Loucy (cell line): Measurements from ENCODE around the gene PCGF2.
"Not testable (repeated sequence)": the region's sequence is repeated elsewhere in the genome, so short reads cannot be mapped to it uniquely, and the experiment has no call there.

Experiments used
- H2AFZ ChIP-seq: fragments of 200-600 bp; sonication (generic); 2 replicates; pipeline ENCODE4 v1.6.0; 2016; ENCODE audit warnings: antibody characterized with exemption, mild to moderate bottlenecking, low read length, moderate library complexity
- H3F3A ChIP-seq: fragments of 200-600 bp; 2 replicates; pipeline ENCODE4 v1.6.0; 2016; ENCODE audit warnings: antibody characterized with exemption, low read depth, mild to moderate bottlenecking
- H3K27me3 ChIP-seq: fragments of 200-600 bp; sonication (generic); 2 replicates; pipeline ENCODE4 v1.6.1; 2014; ENCODE audit warnings: low read length, mild to moderate bottlenecking; ENCODE audit not compliant: insufficient read depth, poor library complexity, severe bottlenecking
- H3K36me3 ChIP-seq: fragments of 200-600 bp; sonication (generic); 2 replicates; pipeline ENCODE4 v1.6.1; 2016; ENCODE audit warnings: low read length; ENCODE audit not compliant: insufficient read depth
- H3K4me1 ChIP-seq: fragments of 200-600 bp; sonication (generic); 2 replicates; pipeline ENCODE4 v1.5.1; 2014; ENCODE audit warnings: low read length, mild to moderate bottlenecking; ENCODE audit not compliant: insufficient read depth, poor library complexity, severe bottlenecking
- H3K4me2 ChIP-seq: fragments of 200-600 bp; sonication (generic); 2 replicates; pipeline ENCODE4 v1.6.0; 2014; ENCODE audit warnings: antibody characterized with exemption, low read length, low read depth, mild to moderate bottlenecking; ENCODE audit not compliant: poor library complexity, severe bottlenecking
- H3K4me3 ChIP-seq: fragments of 200-600 bp; sonication (generic); 2 replicates; pipeline ENCODE4 v1.5.1; 2014; ENCODE audit warnings: low read length, mild to moderate bottlenecking, mixed read lengths; ENCODE audit not compliant: poor library complexity, severe bottlenecking
- H3K79me2 ChIP-seq: fragments of 200-600 bp; sonication (generic); 2 replicates; pipeline ENCODE4 v1.6.1; 2014; ENCODE audit warnings: low read length; ENCODE audit not compliant: insufficient read depth
- H3K9ac ChIP-seq: fragments of 200-600 bp; sonication (generic); 2 replicates; pipeline ENCODE4 v1.6.0; 2014; ENCODE audit warnings: mild to moderate bottlenecking, low read depth, low read length, moderate library complexity; ENCODE audit not compliant: poor library complexity, severe bottlenecking
- H3K9me2 ChIP-seq: fragments of 200-600 bp; sonication (generic); replicated peaks from 2 replicates; pipeline ENCODE4 v1.6.1; 2016; ENCODE audit warnings: low read depth, low read length, mixed read lengths
- H3K9me3 ChIP-seq: fragments of 200-600 bp; sonication (generic); 2 replicates; pipeline ENCODE4 v1.6.1; 2014; ENCODE audit warnings: mild to moderate bottlenecking, antibody characterized with exemption, low read length, low read depth; ENCODE audit not compliant: insufficient read depth
- H4K20me1 ChIP-seq: fragments of 200-600 bp; sonication (generic); 2 replicates; pipeline ENCODE4 v1.6.0; 2014; ENCODE audit warnings: antibody characterized with exemption, low read length, mild to moderate bottlenecking; ENCODE audit not compliant: insufficient read depth, poor library complexity, severe bottlenecking
- EZH2phosphoT487 ChIP-seq: fragments of 200-600 bp; IDR thresholded peaks from 2 replicates; pipeline ENCODE4 v1.6.1; 2018; ENCODE audit warnings: antibody characterized with exemption, mild to moderate bottlenecking, moderate library complexity, borderline replicate concordance
- TF ChIP-seq, protein P1 (sequence below): fragments of 200-600 bp; sonication (generic); conservative IDR thresholded peaks from 2 replicates; pipeline ENCODE4 v1.5.1; 2014; ENCODE audit warnings: mild to moderate bottlenecking, antibody characterized with exemption, low read length

Gene PCGF2

DNA sequence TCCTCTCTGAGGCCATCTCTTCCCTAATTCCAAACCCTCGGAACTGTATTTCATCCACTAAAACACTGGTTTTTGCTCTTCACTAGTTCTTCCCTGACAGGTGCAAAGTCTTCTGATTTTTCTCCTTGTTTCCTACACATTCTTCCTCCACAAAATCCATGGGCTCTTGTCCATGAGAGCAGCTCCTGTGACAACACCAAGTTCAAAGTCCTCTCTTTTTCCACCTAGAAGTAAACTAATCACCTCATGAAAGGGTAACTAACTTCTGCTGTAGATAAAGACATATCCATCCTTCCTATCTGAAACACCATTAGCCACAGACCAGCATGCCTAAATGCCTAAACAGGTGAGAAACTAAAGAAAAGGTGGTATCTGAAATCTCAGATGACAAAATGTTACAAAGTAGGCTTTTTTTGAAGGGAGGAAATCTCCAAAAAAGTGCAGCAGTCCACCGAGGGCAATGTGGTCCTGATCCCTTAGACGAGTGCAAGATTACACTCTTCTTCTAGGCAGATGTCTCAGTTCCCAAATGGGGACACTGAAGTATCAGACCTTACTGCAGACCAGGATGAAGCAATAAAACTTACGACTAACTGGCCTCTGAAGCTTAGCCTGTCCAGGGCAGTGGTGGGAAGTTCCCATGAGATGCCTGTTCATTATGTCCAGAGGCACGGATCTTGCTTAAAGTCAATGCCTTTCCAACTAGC lies 48.5 kb upstream of the PCGF2 start:
- H3K9me2 ChIP-seq: no peaks in the 10 kb centered on the region
- peaks cover 68% of the 10 kb centered on the region for H3K79me2 ChIP-seq
- peaks cover 33% of the 10 kb centered on the region for H4K20me1 ChIP-seq
- TF ChIP-seq, protein P1, sequence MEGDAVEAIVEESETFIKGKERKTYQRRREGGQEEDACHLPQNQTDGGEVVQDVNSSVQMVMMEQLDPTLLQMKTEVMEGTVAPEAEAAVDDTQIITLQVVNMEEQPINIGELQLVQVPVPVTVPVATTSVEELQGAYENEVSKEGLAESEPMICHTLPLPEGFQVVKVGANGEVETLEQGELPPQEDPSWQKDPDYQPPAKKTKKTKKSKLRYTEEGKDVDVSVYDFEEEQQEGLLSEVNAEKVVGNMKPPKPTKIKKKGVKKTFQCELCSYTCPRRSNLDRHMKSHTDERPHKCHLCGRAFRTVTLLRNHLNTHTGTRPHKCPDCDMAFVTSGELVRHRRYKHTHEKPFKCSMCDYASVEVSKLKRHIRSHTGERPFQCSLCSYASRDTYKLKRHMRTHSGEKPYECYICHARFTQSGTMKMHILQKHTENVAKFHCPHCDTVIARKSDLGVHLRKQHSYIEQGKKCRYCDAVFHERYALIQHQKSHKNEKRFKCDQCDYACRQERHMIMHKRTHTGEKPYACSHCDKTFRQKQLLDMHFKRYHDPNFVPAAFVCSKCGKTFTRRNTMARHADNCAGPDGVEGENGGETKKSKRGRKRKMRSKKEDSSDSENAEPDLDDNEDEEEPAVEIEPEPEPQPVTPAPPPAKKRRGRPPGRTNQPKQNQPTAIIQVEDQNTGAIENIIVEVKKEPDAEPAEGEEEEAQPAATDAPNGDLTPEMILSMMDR: no peak
- TF ChIP-seq EZH2phosphoT487: no peak
- no peaks in the 10 kb centered on the region for H3K9me3 ChIP-seq
- peak overlapping the region; percentile 91 for H3K4me3 ChIP-seq
- peaks cover 33% of the 10 kb centered on the region for H3K4me1 ChIP-seq
- no peaks in the 10 kb centered on the region for H3K27me3 ChIP-seq
- peaks cover 7% of the 10 kb centered on the region; the same call in 1 of the 2 replicates for H3K36me3 ChIP-seq
- no peaks in the 10 kb centered on the region for H3F3A ChIP-seq
- H3K4me2 ChIP-seq: peak overlapping the region; percentile 99
- H2AFZ ChIP-seq: no peak overlapping the region
- peak overlapping the region; percentile 86 for H3K9ac ChIP-seq

DNA sequence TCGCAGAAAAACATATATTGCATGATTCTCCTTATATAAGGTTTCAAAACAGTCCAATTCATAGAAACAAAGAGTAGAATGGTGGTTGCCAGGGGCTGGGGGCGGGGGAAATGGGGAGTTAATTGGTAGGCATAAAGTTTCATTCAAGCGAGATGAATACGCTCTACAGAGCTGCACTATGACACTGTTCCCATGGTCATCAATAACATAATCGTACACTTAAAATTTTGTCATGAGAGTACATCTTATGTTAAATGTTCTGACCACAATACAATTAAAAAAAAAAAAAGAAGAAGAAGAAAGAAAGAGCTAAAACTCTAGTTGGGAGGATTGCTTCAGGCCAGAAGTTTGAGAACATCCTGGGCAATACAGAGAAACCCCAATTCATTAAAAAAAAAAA lies 46.1 kb upstream of the PCGF2 start:
- Histone ChIP-seq H2AFZ (no peak overlapping the region), H4K20me1 (peaks cover 33% of the 10 kb centered on the region), H3K4me2 (peak overlapping the region; percentile 46), H3K4me3 (no peak overlapping the region), H3K36me3 (no peaks in the 10 kb centered on the region), H3K79me2 (peaks cover 73% of the 10 kb centered on the region), H3K4me1 (peaks cover 29% of the 10 kb centered on the region), H3K9me2 (no peaks in the 10 kb centered on the region), H3F3A (no peaks in the 10 kb centered on the region), H3K9me3 (no peaks in the 10 kb centered on the region), H3K27me3 (no peaks in the 10 kb centered on the region), H3K9ac (no peak overlapping the region)
- TF ChIP-seq, protein P1: no peak
- TF ChIP-seq EZH2phosphoT487: no peak

DNA sequence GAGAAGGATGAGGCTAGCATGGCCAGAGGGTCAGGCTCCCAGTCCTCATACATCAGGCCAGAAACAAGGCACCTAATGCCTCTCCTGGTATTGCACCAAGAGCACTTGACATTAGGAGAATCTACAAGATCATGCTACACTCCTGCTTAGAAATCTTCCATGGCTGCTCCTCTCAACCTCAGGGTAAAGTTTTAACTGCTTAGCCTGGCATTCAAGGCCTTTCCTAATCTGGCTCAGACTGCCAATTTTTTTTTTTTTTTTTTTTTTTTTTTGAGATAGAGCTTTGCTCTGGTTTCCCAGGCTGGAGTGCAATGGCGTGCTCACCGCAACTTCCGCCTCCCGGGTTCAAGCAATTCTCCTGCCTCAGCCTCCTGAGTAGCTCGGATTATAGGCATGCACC lies 43.0 kb upstream of the PCGF2 start:
- Histone ChIP-seq H2AFZ (no peak overlapping the region), H3K79me2 (peaks cover 48% of the 10 kb centered on the region), H3K4me1 (peaks cover 3% of the 10 kb centered on the region), H3K4me3 (no peak overlapping the region), H3K9ac (no peak overlapping the region), H3K9me2 (no peaks in the 10 kb centered on the region), H3K27me3 (no peaks in the 10 kb centered on the region), H3K9me3 (no peaks in the 10 kb centered on the region), H3K36me3 (peaks cover 9% of the 10 kb centered on the region; the same call in 1 of the 2 replicates), H3K4me2 (no peak overlapping the region), H4K20me1 (peaks cover 9% of the 10 kb centered on the region), H3F3A (no peaks in the 10 kb centered on the region)
- TF ChIP-seq, protein P1: no peak

DNA sequence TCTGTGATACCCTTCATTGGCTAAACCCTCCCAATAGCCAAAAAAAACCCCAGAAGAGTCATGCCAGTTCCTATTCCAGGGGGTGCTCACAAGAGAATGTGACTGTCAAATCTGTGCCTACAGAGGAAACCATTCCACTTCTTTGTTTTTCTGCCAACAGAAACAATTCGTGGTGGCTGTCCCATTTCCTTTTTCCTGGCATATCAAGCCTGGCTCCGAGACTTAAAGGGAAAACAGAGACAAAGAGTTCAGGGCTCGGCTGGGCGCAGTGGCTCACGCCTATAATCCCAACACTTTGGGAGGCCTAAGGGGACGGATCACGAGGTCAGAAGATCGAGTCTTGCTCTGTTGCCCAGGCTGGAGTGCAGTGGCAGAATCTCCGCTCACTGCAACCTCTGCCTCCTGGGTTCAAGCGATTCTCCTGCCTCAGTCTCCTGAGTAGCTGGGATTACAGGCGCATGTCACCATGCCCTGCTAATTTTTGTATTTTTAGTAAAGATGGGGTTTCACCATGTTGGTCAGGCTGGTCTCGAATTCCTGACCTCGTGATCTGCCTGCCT lies 42.1 kb upstream of the PCGF2 start:
- not testable (repeated sequence) for H2AFZ ChIP-seq, H3K4me1 ChIP-seq, H4K20me1 ChIP-seq, H3K4me3 ChIP-seq, H3F3A ChIP-seq, H3K9ac ChIP-seq, H3K9me3 ChIP-seq, H3K4me2 ChIP-seq, H3K27me3 ChIP-seq, H3K9me2 ChIP-seq
- Histone ChIP-seq H3K79me2 (peaks cover 39% of the 10 kb centered on the region), H3K36me3 (peaks cover 16% of the 10 kb centered on the region; the same call in 1 of the 2 replicates)
